ENCODE data around the gene ATG4C.

- no peak for TF ChIP-seq CTCF (IDR thresholded peaks at IDR 0.05)
- TF ChIP-seq EZH2 (IDR thresholded peaks at IDR 0.05), result no peak
Observed at GRCh38 chr1:62908168-62908695, 124.3 kb downstream of the ATG4C start.

All from neural progenitor cell (in vitro differentiated cells).